Mucosa of gallbladder (tissue), 1 donor: ENCODE data around the gene EMP2. TPM values are rescaled to one million over a fixed set of nuclear protein-coding genes. Genes with fewer than 3 reads are reported as not detected.
A peak's percentile ranks its signal among the peaks of the same experiment; 100 is the strongest.
"Not testable (repeated sequence)": the region's sequence is repeated elsewhere in the genome, so short reads cannot be mapped to it uniquely, and the experiment has no call there.

ENCODE experiments used
- DNase-seq: peaks from one replicate; pipeline ENCODE4 v3.0.0-alpha.2; 2020; ENCODE audit warnings: low spot score
- total RNA-seq: library from RNA; stranded (reverse); gene quantifications from one replicate; pipeline ENCODE4 v1.2.1, GENCODE V29; 2021
- donor health status: DM: no; HTN: no; CAD: no.

Gene EMP2
- total RNA-seq: 38.3 TPM

GRCh38 chr16:10579965-10580882 lies at the start of gene EMP2:
EMP2 (minus strand) TSS chr16:10580598; CDS start chr16:10547617, 32,981 bp downstream.
- peak; percentile 60 for DNase-seq

GRCh38 chr16:10629592-10629963 lies 49.2 kb upstream of the EMP2 start:
- DNase-seq: peak; percentile 26

GRCh38 chr16:10625595-10626357 lies 45.4 kb upstream of the EMP2 start:
- DNase-seq: no peak

GRCh38 chr16:10624527-10624926 lies 44.1 kb upstream of the EMP2 start:
- DNase-seq: no peak

GRCh38 chr16:10623059-10623458 lies 42.7 kb upstream of the EMP2 start:
- DNase-seq: no peak

GRCh38 chr16:10622036-10622921 lies 41.9 kb upstream of the EMP2 start:
- no peak for DNase-seq

- not testable (repeated sequence) for DNase-seq
Measured at GRCh38 chr16:10621216-10621949, 41.0 kb upstream of the EMP2 start.

GRCh38 chr16:10620120-10620519 lies 39.7 kb upstream of the EMP2 start:
- no peak for DNase-seq

GRCh38 chr16:10619271-10619849 lies 39.0 kb upstream of the EMP2 start:
- DNase-seq: no peak

GRCh38 chr16:10618710-10619209 lies 38.4 kb upstream of the EMP2 start:
- DNase-seq: no peak

- DNase-seq: no peak
Measured at GRCh38 chr16:10617662-10618420, 37.4 kb upstream of the EMP2 start.

- DNase-seq: peak; percentile 33
Measured at GRCh38 chr16:10616756-10617640, 36.6 kb upstream of the EMP2 start.

GRCh38 chr16:10616419-10616755 lies 36.0 kb upstream of the EMP2 start:
- no peak for DNase-seq

- DNase-seq: no peak
Measured at GRCh38 chr16:10614685-10615084, 34.3 kb upstream of the EMP2 start.

- no peak for DNase-seq
Measured at GRCh38 chr16:10613785-10614485, 33.5 kb upstream of the EMP2 start.

- DNase-seq: no peak
Measured at GRCh38 chr16:10612649-10613179, 32.3 kb upstream of the EMP2 start.

GRCh38 chr16:10611825-10612342 lies 31.5 kb upstream of the EMP2 start:
- no peak for DNase-seq
